ENCODE measurements around the gene NRF1. TPM values are rescaled to one million over a fixed set of nuclear protein-coding genes. Genes with fewer than 3 reads are reported as not detected.

The NRF1 gene
- polyA plus RNA-seq, 1 experiment, result 10.3 TPM

DNA sequence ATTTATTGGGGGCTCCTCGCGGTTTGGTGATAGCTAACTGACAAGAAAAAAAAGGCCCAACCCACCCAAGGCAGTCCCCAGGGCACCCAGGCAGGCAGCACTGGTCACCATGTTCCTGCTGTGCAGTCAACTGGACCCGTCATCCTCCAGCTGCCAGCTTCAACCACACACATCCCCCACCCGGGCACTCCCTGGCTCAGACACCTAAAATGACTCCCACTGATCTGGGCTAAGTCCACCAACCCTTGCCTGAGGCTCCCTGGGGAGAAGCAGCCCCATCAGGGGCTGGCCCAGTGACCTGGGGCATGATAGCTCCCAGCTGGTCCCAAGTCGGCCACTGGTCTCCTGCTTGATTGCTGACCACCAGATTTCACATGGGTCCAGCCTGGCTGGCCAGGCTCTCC, 161.8 kb downstream of the NRF1 start:
- Histone ChIP-seq H3K27me3 (ENCODE audit: control insufficient read depth, insufficient read depth, low read length) (peaks cover 66% of the 10 kb centered on the region), H3K9me3 (ENCODE audit: control insufficient read depth, insufficient read depth, low read length) (peaks cover 4% of the 10 kb centered on the region), H3K4me3 (ENCODE audit: low read depth, low read length) (no peak overlapping the region), H3K27ac (ENCODE audit: low read depth, low read length) (no peak overlapping the region)
- CTCF ChIA-PET, result no interaction called here
- POLR2A ChIA-PET, result no interaction called here
- no peak for DNase-seq (ENCODE audit: low read depth, low spot score)
- TF ChIP-seq, protein P1, sequence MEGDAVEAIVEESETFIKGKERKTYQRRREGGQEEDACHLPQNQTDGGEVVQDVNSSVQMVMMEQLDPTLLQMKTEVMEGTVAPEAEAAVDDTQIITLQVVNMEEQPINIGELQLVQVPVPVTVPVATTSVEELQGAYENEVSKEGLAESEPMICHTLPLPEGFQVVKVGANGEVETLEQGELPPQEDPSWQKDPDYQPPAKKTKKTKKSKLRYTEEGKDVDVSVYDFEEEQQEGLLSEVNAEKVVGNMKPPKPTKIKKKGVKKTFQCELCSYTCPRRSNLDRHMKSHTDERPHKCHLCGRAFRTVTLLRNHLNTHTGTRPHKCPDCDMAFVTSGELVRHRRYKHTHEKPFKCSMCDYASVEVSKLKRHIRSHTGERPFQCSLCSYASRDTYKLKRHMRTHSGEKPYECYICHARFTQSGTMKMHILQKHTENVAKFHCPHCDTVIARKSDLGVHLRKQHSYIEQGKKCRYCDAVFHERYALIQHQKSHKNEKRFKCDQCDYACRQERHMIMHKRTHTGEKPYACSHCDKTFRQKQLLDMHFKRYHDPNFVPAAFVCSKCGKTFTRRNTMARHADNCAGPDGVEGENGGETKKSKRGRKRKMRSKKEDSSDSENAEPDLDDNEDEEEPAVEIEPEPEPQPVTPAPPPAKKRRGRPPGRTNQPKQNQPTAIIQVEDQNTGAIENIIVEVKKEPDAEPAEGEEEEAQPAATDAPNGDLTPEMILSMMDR (IDR thresholded peaks at IDR 0.05; ENCODE audit: low read depth, low read length), result no peak

GRCh38 chr7:129773871-129774270, 162.4 kb downstream of the NRF1 start:
- Histone ChIP-seq H3K4me3 (ENCODE audit: low read depth, low read length) (no peak overlapping the region), H3K9me3 (ENCODE audit: control insufficient read depth, insufficient read depth, low read length) (peaks cover 4% of the 10 kb centered on the region), H3K27ac (ENCODE audit: low read depth, low read length) (no peak overlapping the region), H3K27me3 (ENCODE audit: control insufficient read depth, insufficient read depth, low read length) (peaks cover 72% of the 10 kb centered on the region)
- CTCF ChIA-PET, result no interaction called here
- DNase-seq (ENCODE audit: low read depth, low spot score), result no peak
- TF ChIP-seq, protein P1 (IDR thresholded peaks at IDR 0.05; ENCODE audit: low read depth, low read length), result no peak
- POLR2A ChIA-PET, result no interaction called here

- Histone ChIP-seq H3K27me3 (ENCODE audit: control insufficient read depth, insufficient read depth, low read length) (peaks cover 76% of the 10 kb centered on the region), H3K27ac (ENCODE audit: low read depth, low read length) (no peak overlapping the region), H3K4me3 (ENCODE audit: low read depth, low read length) (no peak overlapping the region), H3K9me3 (ENCODE audit: control insufficient read depth, insufficient read depth, low read length) (peaks cover 4% of the 10 kb centered on the region)
- POLR2A ChIA-PET, result no interaction called here
- TF ChIP-seq, protein P1 (IDR thresholded peaks at IDR 0.05; ENCODE audit: low read depth, low read length), result no peak
- CTCF ChIA-PET, result no interaction called here
- no peak for DNase-seq (ENCODE audit: low read depth, low spot score)
These were observed 162.8 kb downstream of the NRF1 start for GRCh38 chr7:129774359-129774758.

GRCh38 chr7:129774871-129775694, 163.6 kb downstream of the NRF1 start:
- Histone ChIP-seq H3K27ac (ENCODE audit: low read depth, low read length) (no peak overlapping the region), H3K9me3 (ENCODE audit: control insufficient read depth, insufficient read depth, low read length) (peaks cover 4% of the 10 kb centered on the region), H3K27me3 (ENCODE audit: control insufficient read depth, insufficient read depth, low read length) (peaks cover 77% of the 10 kb centered on the region), H3K4me3 (ENCODE audit: low read depth, low read length) (no peak overlapping the region)
- POLR2A ChIA-PET, result no interaction called here
- TF ChIP-seq, protein P1 (IDR thresholded peaks at IDR 0.05; ENCODE audit: low read depth, low read length), result no peak
- no peak for DNase-seq (ENCODE audit: low read depth, low spot score)
- CTCF ChIA-PET, result no interaction called here

- DNase-seq (ENCODE audit: low read depth, low spot score), result no peak
- TF ChIP-seq, protein P1 (IDR thresholded peaks at IDR 0.05; ENCODE audit: low read depth, low read length), result no peak
- H3K9me3 ChIP-seq (ENCODE audit: control insufficient read depth, insufficient read depth, low read length), result peaks cover 4% of the 10 kb centered on the region
- no peak overlapping the region for H3K27ac ChIP-seq (ENCODE audit: low read depth, low read length)
- no peak overlapping the region for H3K4me3 ChIP-seq (ENCODE audit: low read depth, low read length)
- ChIA-PET CTCF (no interaction called here), POLR2A (no interaction called here)
- peaks cover 82% of the 10 kb centered on the region for H3K27me3 ChIP-seq (ENCODE audit: control insufficient read depth, insufficient read depth, low read length)
These were observed 164.3 kb downstream of the NRF1 start for GRCh38 chr7:129775695-129776361.
